Activated CD4-positive, alpha-beta T cell treated with anti-CD3 and anti-CD28 coated beads, Interleukin-2, amount 50 U/mL, for 24 hours (primary cell): ENCODE measurements around the gene USP6NL.

Experiments used
- DNase-seq, 2 donors: peaks; one replicate each; pipeline ENCODE4 v3.0.0-alpha.2; 2020; ENCODE audit warnings: low read depth in 1 of 2, low spot score in 1 of 2

USP6NL gene

GRCh38 chr10:11429439-11430052 lies 181.9 kb downstream of the USP6NL start:
- no peak for DNase-seq

DNA sequence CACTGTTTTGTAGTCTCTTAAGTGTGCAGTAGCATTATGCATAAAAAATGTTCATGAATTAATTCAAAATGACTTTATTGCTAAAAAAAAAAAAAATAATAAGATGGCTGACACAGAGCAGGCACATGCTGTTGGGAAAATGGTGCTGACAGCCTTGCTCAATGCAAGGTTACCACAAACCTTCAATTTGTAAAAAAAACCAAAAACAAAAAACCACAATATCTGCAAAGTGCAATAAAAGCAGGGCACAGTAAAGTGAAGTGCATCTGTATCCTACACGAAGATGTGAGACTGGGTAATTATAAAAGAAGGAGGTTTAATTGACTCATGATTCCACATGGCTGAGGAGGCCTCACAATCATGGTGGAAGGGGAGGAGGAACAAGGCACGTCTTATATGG lies 185.8 kb downstream of the USP6NL start:
- no peak for DNase-seq

GRCh38 chr10:11425296-11425610 lies 186.2 kb downstream of the USP6NL start:
- no peak for DNase-seq

DNA sequence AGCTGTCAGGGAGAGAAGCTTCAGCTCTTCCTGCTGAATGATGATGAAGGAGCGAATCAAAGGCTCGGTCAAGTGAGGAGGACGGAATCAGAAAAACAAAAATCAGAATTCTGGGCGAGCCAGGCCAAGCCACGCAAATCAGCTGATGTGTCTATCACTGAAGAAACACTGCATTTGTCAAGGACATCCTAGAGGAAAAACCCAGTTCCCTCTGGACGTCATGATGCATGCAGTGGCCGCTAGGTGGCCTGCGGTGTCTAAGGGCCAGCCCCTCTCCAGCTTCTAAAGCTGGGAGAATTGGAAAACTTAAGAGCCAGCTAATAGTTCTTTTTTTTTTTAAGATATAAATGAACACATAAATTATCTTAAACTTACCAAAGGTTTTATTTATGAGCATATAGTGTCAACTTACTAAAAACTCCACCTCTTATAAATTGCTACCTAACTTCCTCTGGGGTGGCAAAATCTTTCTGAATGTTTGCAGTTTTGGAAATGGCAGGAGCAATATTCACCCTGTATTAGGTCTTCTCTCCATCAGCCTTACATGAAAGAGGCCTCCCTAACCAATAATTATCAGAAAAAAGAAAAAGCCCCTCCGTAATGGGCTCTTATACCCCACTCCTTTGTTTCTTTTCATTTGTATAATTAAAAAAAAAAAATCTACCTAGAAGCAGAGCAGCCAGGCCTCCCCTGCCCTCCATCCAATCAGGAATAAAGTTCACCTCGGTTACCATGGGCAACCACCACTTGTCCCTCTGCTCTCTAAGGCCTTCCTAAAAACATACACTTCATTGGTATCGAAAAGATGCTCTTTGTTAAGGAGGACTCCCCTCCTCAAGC lies 186.8 kb downstream of the USP6NL start:
- DNase-seq = no peak

DNA sequence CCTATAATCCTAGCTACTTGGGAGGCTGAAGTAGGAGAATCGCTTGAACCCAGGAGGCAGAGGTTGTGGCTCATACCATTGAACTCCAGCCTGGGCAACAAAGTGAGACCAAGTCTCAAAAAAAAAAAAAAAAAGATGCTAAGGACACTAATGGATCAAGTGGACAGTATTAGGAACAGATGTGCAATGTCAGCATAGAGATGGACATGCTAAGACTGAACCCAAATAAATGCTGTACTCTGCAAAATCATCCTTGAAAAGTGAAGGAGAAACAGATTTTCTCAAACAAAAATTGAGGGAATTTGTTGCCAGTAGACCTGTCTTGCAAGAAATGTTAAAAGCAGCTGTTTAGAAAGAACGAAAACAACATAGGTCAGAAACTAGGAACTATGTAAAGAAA lies 194.5 kb downstream of the USP6NL start:
- no peak for DNase-seq

DNA sequence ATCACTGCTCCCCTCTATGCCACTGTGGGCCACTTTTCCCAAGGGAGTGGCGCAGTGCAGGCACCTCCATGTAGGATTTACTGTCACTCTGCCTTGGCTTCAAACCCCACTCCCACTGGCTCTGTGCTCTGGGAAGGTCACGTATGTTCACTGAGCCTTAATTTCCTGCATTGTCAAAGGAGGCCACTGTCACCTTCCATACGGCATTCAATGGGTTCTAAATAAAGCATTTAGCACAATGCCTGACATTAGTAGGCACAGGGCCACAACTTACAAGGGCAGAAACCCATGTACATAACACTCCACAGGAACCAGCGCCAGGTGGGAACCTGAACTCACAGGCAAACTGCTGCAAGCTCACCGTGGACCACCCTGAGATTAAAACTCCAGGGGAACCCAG lies 196.4 kb downstream of the USP6NL start:
- no peak for DNase-seq

DNA sequence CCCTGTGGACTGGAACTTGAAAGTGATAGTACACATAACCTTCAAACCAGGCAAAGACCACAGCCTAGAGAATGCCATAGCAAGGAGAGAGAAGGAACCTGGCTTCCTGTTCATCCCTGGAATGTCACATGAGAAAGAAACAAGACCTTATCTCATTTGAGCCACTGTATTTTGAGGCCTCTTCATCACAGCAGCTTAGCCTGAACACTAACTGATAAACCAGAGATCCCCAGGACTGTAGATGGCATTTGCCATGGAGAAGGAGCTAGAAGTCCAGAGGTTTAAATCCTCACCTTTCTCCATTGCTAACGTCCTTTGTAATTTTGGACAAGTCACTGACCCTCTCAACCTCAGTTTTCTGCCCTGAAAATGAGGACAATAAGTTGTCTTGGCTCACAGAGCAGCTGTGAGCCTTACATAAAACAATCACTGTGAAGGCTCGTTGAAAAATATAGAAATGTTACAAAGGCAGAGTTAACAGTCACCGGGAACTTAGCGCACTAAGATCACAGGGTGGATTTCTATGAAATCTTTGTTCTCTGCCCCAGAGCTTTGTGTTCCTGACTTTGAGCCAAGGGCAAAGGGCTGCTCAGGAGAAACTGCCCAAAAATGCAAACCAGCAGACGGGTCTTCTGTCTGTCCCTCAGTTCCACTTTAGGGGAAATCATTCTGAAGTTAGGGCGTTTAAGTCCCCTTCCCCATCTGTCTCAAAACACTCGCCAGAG lies 197.0 kb downstream of the USP6NL start:
- DNase-seq = no peak

- no peak for DNase-seq
These were observed 199.4 kb downstream of the USP6NL start for GRCh38 chr10:11411926-11412545.

DNA sequence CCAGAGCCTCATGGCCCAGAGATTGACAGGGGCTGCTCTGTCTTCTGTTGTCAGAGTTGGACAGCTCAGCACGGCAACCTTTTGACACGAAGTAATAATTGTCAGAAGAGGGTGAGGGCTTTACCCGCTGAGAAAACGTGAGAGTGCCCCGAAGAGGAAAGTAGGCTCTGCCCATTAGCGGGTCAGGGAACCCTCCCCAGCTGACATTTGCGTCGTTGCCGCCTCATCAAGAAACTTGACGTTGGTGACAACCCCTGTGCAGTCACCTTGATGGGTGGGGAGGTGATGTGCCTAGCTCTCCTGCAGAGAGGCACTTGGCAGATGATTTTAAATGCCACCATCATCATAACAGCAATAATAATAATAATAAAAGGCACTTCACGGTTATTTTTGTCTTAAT lies 202.1 kb downstream of the USP6NL start:
- no peak for DNase-seq

- no peak for DNase-seq
These were observed 203.5 kb downstream of the USP6NL start for GRCh38 chr10:11407939-11408338.

- no peak for DNase-seq
These were observed 204.7 kb downstream of the USP6NL start for GRCh38 chr10:11406746-11407145.

- no peak for DNase-seq
These were observed 206.5 kb downstream of the USP6NL start for GRCh38 chr10:11404901-11405300.
